K562 (cell line): ENCODE results near the gene EEF2K. TPM values are rescaled to one million over a fixed set of nuclear protein-coding genes. Genes with fewer than 3 reads are reported as not detected.

Source experiments
- ATAC-seq: fragments of 200-7000 bp; cut with Tn5 transposase; 3 replicates; pipeline ENCODE4 v1.9.1; 2020; ENCODE audit warnings: moderate library complexity
- BruUV-seq: library from RNA; stranded (reverse); fragments of 400-500 nt; replicated peaks from 2 replicates; lab custom pipeline; 2021; lab: Mats Ljungman, UMichigan
- CTCF ChIA-PET: fragments of 300-600 bp; formaldehyde crosslinking; extraction: SDS; loops from one replicate; lab custom pipeline; 2021; ENCODE audit warnings: low intra/inter-chr PET ratio; lab: Yijun Ruan, JAX
- POLR2A ChIA-PET: fragments of 300-600, 350-650 bp; sonication (Branson Sonifier 250); formaldehyde crosslinking; extraction: SDS; loops from one replicate; lab custom pipeline; 2021; ENCODE audit warnings: antibody characterized with exemption, inconsistent platforms; lab: Yijun Ruan, JAX
- DNase-seq, 4 experiments: peaks; one replicate each; pipeline versions ENCODE4 v3.0.0 to v3.0.0-alpha.2; 2011 to 2018; ENCODE audit warnings: low spot score in 3 of 4, mixed read lengths in 3 of 4; ENCODE audit errors: extremely low read depth in 1 of 4
- FAIRE-seq: peaks from 2 replicates; lab custom pipeline; 2011; peaks lifted over from hg19 to GRCh38; lab: Jason Lieb, UNC
- H2AFZ ChIP-seq: 2 replicates; pipeline ENCODE4 v1.6.0; 2011; ENCODE audit warnings: low read depth, low read length, control low read depth, inconsistent platforms
- H3K27ac ChIP-seq: fragments of 200-600 bp; 3 replicates; pipeline ENCODE4 v1.8.0; 2011; ENCODE audit warnings: low read depth, mild to moderate bottlenecking, control low read depth, inconsistent platforms, low read length, moderate library complexity, mixed read lengths; ENCODE audit errors: extremely low read depth
- H3K27me3 ChIP-seq, 2 experiments: fragments of 300-600 bp in 1 of 2; 2 replicates in 1 of 2; 3 replicates in 1 of 2; pipeline versions ENCODE4 v1.6.0 to v1.8.0; 2011; ENCODE audit warnings: inconsistent platforms in 2 of 2, low read length in 2 of 2, mild to moderate bottlenecking in 1 of 2, mixed read lengths in 1 of 2, moderate library complexity in 1 of 2; ENCODE audit not compliant: control insufficient read depth in 2 of 2, insufficient read depth in 2 of 2
- H3K36me3 ChIP-seq: fragments of 300-600 bp; 3 replicates; pipeline ENCODE4 v1.8.0; 2011; ENCODE audit warnings: mild to moderate bottlenecking, low read length, inconsistent platforms; ENCODE audit not compliant: control insufficient read depth, insufficient read depth
- H3K4me1 ChIP-seq, 2 experiments: fragments of 200-600 bp in 1 of 2; replicated peaks in 1 of 2; 2 replicates in 1 of 2; 3 replicates in 1 of 2; pipeline versions ENCODE4 v1.5.1 to v1.8.0; 2011; ENCODE audit warnings: inconsistent platforms in 2 of 2, low read length in 2 of 2, mild to moderate bottlenecking in 1 of 2, mixed read lengths in 1 of 2, moderate library complexity in 1 of 2; ENCODE audit not compliant: control insufficient read depth in 2 of 2, insufficient read depth in 2 of 2
- H3K4me2 ChIP-seq: 2 replicates; pipeline ENCODE4 v1.6.1; 2011; ENCODE audit warnings: low read length, control low read depth, inconsistent platforms, mixed read lengths; ENCODE audit not compliant: insufficient read depth
- H3K4me3 ChIP-seq: fragments of 200-600 bp; sonication (generic), shearing (Covaris generic); 2 replicates; pipeline ENCODE4 v1.5.1; 2016; ENCODE audit warnings: control low read depth, inconsistent platforms
- H3K79me2 ChIP-seq: fragments of 200-600 bp; 3 replicates; pipeline ENCODE4 v1.8.0; 2011; ENCODE audit warnings: low read length, inconsistent platforms; ENCODE audit not compliant: control insufficient read depth, insufficient read depth
- H3K9ac ChIP-seq, 2 experiments: 2 replicates each; pipeline versions ENCODE4 v1.6.0 to v1.6.1; 2011; ENCODE audit warnings: low read depth in 2 of 2, low read length in 2 of 2, control low read depth in 1 of 2, inconsistent platforms in 1 of 2, mild to moderate bottlenecking in 1 of 2, mixed read lengths in 1 of 2; ENCODE audit not compliant: insufficient read depth in 1 of 2
- H3K9me1 ChIP-seq: one replicate; pipeline ENCODE4 v1.6.0; 2011; ENCODE audit warnings: inconsistent platforms, mild to moderate bottlenecking, low read length, moderate library complexity; ENCODE audit not compliant: control insufficient read depth, insufficient read depth
- H3K9me3 ChIP-seq: replicated peaks from 2 replicates; pipeline ENCODE4 v1.5.1; 2011; ENCODE audit warnings: low read depth, low read length, inconsistent platforms; ENCODE audit not compliant: control insufficient read depth, insufficient read depth
- H4K20me1 ChIP-seq: replicated peaks from 2 replicates; pipeline ENCODE4 v1.6.1; 2011; ENCODE audit warnings: low read length, inconsistent platforms, mixed read lengths; ENCODE audit not compliant: control insufficient read depth, insufficient read depth
- EP300 ChIP-seq: IDR thresholded peaks from 2 replicates; pipeline ENCODE4 v1.6.1; 2012; ENCODE audit warnings: low read length, improper control_type of control experiment
- HDAC1 ChIP-seq, 2 experiments: fragments of 450-650 bp; IDR thresholded peaks; 2 replicates each; pipeline ENCODE4 v1.6.1; 2016 to 2017; ENCODE audit warnings: inconsistent platforms in 1 of 2, mild to moderate bottlenecking in 1 of 2, moderate library complexity in 1 of 2
- MYC ChIP-seq, 2 experiments: fragments of 250-450 bp in 1 of 2; sonication (Bioruptor Pico) in 1 of 2; IDR thresholded peaks; 2 replicates each; pipeline versions ENCODE4 v1.5.1 to v1.6.1; 2012 to 2021; ENCODE audit warnings: low read depth in 2 of 2, borderline replicate concordance in 1 of 2, improper control_type of control experiment in 1 of 2, low read length in 1 of 2, mild to moderate bottlenecking in 1 of 2, moderate library complexity in 1 of 2
- NUFIP1 ChIP-seq: fragments of 450-650 bp; IDR thresholded peaks from 2 replicates; pipeline ENCODE4 v1.6.1; 2018; ENCODE audit not compliant: partially characterized antibody
- OTX1 ChIP-seq: fragments of 450-650 bp; formaldehyde crosslinking; IDR thresholded peaks from 2 replicates; pipeline ENCODE4 v1.4.0; 2022; ENCODE audit warnings: mild to moderate bottlenecking
- RBM39 ChIP-seq: fragments of 200-400 bp; formaldehyde crosslinking; optimal IDR thresholded peaks from 2 replicates; pipeline ENCODE3; 2018; ENCODE audit warnings: low read depth, low read length
- THRAP3 ChIP-seq: fragments of 450-650 bp; IDR thresholded peaks from 2 replicates; pipeline ENCODE4 v1.6.1; 2016; ENCODE audit warnings: mild to moderate bottlenecking, inconsistent platforms, borderline replicate concordance
- WGBS: fragments of 100-300 bp; shearing (Covaris generic); methylation state at CpG from one replicate; pipeline ENCODE4 v1.1.6; 2016; ENCODE audit warnings: low coverage, mixed read lengths; ENCODE audit not compliant: insufficient coverage; ENCODE audit errors: missing lambda C conversion rate; 5-methylcytosine and 5-hydroxymethylcytosine counted together
- in situ Hi-C: fragments of 300-500 bp; cut with MboI; formaldehyde crosslinking; loops from 4 replicates; pipeline ENCODE4 v1.15.0; 2018; ENCODE audit warnings: inconsistent platforms, mixed read lengths
- intact Hi-C: fragments of 100-400 bp; cut with micrococcal nuclease; formaldehyde crosslinking; loops from 2 replicates; pipeline ENCODE4 v1.14.2; 2022
- polyA plus RNA-seq, 8 experiments: library from polyadenylated mRNA; depleted of rRNA in 4 of 8; stranded (reverse) in 5 of 8; unstranded in 3 of 8; fragments of >200 nt; fragmentation: Nextera tagmentation in 2 of 8; fragmentation: Illumina TruSeq in 1 of 8; extraction: Ambion mirVana in 2 of 8; extraction: Trizol in 1 of 8; gene quantifications; 2 replicates each; pipeline versions ENCODE4 v1.2.1 to v1.2.3, GENCODE V29; 2011 to 2014; ENCODE audit warnings: inconsistent platforms in 1 of 8, missing spikeins in 1 of 8
- total RNA-seq, 7 experiments: library from RNA; depleted of rRNA in 6 of 7; stranded (reverse); fragments of >200 nt in 6 of 7; fragmentation: Illumina TruSeq in 2 of 7; extraction: Trizol in 2 of 7; gene quantifications; 2 replicates each; pipeline versions ENCODE4 v1.2.1 to v1.2.3, GENCODE V29; 2011 to 2021; ENCODE audit warnings: low replicate concordance in 1 of 7
- TF ChIP-seq, protein P1 (sequence below): fragments of 450-650 bp; IDR thresholded peaks from 2 replicates; pipeline ENCODE4 v1.6.1; 2018; ENCODE audit warnings: mild to moderate bottlenecking, low read depth; ENCODE audit not compliant: partially characterized antibody
- TF ChIP-seq, protein P2 (sequence below), 2 experiments: fragments of 450-650 bp; IDR thresholded peaks; 2 replicates each; pipeline ENCODE4 v1.6.1; 2016; ENCODE audit warnings: mild to moderate bottlenecking in 2 of 2, borderline replicate concordance in 1 of 2, low read depth in 1 of 2, moderate library complexity in 1 of 2

EEF2K gene
- total and polyA plus RNA-seq, 9 of the 15 experiments (the other 6 are each of a cell fraction or from before 2014, with no cell fraction given) = 3.0 to 35.2 (median 12.2) TPM

DNA sequence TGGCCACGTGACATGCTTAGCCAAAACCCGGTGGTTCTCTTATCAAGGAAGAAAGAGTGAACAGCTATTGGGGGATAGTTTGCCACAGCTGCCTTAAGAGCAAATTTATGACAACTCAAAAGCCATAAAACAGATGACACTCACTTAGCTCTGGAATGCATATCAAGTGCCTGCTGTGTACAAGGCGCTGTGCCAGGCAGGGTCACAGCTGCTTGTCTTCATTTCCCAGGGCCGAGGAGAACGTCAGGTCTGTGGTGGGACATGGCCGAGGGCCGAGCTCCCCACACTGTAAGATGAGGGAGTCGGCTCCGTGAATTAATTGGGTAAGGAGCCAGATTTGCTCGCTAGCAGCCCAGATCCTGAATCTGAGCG, 14.0 kb downstream of the EEF2K start (continued):
- no peak for TF ChIP-seq EP300

DNA sequence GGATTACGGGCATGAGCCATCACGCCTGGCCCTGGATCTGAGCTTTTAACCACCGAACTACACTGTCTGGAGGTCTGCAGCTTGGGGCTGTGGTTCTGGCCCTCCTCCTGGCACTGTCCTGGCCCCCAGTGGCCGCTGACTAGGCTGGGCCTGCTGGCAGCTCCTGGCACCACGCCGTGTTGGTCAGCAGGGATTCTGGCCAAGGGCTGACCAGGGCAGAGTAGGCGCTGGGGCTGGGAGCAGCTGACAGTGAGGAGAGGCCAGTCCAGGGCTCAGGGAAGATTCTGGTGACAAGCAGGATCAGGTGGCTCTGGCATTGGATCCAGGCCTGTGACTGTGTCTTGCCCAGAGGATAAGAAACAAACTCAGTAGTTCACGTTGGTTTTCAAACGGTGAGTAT, 14.6 kb downstream of the EEF2K start:
- Histone ChIP-seq H3K4me1 (peaks cover 27 to 30% of the 10 kb centered on the region in 2 experiments), H3K4me2 (no peak overlapping the region), H2AFZ (no peak overlapping the region), H3K9ac (peak overlapping the region in 1 of 2 experiments; percentile 80; a peak in 2 of 4 replicates), H3K36me3 (peaks cover 36% of the 10 kb centered on the region; the same call in 2 of the 3 replicates), H4K20me1 (peaks cover 7% of the 10 kb centered on the region; the same call in 1 of the 2 replicates), H3K9me3 (no peaks in the 10 kb centered on the region), H3K4me3 (no peak overlapping the region), H3K27me3 (no peaks in the 10 kb centered on the region), H3K27ac (no peak overlapping the region), H3K79me2 (peaks cover 65% of the 10 kb centered on the region), H3K9me1 (no peaks in the 10 kb centered on the region)
- intact Hi-C loops = no loop called here
- ChIA-PET POLR2A (interaction anchor here (0.6 to 2.9 kb wide), 4 partner anchors 9 to 85 kb away, joined by 3 to 9 read pairs (median 4); no protein-coding TSS in a partner anchor), CTCF (no interaction called here)
- BruUV-seq = no TSS peak
- DNase-seq (no peak), ATAC-seq (no peak), FAIRE-seq (no peak)
- WGBS = 91% methylated on average over 9 of the region's 9 CpGs
- TF ChIP-seq, protein P1, sequence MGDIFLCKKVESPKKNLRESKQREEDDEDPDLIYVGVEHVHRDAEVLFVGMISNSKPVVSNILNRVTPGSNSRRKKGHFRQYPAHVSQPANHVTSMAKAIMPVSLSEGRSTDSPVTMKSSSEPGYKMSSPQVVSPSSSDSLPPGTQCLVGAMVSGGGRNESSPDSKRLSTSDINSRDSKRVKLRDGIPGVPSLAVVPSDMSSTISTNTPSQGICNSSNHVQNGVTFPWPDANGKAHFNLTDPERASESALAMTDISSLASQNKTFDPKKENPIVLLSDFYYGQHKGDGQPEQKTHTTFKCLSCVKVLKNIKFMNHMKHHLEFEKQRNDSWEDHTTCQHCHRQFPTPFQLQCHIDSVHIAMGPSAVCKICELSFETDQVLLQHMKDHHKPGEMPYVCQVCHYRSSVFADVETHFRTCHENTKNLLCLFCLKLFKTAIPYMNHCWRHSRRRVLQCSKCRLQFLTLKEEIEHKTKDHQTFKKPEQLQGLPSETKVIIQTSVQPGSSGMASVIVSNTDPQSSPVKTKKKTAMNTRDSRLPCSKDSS = no peak
- TF ChIP-seq MYC (IDR thresholded peaks at IDR 0.05; ENCODE audit: low read depth, low read length) (no peak), MYC (CRISPR knock-in tag; IDR thresholded peaks at IDR 0.05; ENCODE audit: borderline replicate concordance, low read depth) (no peak), RBM39 (no peak), HDAC1 (IDR thresholded peaks at IDR 0.05) (no peak), OTX1 (no peak), NUFIP1 (no peak), THRAP3 (no peak)
- TF ChIP-seq, protein P2, sequence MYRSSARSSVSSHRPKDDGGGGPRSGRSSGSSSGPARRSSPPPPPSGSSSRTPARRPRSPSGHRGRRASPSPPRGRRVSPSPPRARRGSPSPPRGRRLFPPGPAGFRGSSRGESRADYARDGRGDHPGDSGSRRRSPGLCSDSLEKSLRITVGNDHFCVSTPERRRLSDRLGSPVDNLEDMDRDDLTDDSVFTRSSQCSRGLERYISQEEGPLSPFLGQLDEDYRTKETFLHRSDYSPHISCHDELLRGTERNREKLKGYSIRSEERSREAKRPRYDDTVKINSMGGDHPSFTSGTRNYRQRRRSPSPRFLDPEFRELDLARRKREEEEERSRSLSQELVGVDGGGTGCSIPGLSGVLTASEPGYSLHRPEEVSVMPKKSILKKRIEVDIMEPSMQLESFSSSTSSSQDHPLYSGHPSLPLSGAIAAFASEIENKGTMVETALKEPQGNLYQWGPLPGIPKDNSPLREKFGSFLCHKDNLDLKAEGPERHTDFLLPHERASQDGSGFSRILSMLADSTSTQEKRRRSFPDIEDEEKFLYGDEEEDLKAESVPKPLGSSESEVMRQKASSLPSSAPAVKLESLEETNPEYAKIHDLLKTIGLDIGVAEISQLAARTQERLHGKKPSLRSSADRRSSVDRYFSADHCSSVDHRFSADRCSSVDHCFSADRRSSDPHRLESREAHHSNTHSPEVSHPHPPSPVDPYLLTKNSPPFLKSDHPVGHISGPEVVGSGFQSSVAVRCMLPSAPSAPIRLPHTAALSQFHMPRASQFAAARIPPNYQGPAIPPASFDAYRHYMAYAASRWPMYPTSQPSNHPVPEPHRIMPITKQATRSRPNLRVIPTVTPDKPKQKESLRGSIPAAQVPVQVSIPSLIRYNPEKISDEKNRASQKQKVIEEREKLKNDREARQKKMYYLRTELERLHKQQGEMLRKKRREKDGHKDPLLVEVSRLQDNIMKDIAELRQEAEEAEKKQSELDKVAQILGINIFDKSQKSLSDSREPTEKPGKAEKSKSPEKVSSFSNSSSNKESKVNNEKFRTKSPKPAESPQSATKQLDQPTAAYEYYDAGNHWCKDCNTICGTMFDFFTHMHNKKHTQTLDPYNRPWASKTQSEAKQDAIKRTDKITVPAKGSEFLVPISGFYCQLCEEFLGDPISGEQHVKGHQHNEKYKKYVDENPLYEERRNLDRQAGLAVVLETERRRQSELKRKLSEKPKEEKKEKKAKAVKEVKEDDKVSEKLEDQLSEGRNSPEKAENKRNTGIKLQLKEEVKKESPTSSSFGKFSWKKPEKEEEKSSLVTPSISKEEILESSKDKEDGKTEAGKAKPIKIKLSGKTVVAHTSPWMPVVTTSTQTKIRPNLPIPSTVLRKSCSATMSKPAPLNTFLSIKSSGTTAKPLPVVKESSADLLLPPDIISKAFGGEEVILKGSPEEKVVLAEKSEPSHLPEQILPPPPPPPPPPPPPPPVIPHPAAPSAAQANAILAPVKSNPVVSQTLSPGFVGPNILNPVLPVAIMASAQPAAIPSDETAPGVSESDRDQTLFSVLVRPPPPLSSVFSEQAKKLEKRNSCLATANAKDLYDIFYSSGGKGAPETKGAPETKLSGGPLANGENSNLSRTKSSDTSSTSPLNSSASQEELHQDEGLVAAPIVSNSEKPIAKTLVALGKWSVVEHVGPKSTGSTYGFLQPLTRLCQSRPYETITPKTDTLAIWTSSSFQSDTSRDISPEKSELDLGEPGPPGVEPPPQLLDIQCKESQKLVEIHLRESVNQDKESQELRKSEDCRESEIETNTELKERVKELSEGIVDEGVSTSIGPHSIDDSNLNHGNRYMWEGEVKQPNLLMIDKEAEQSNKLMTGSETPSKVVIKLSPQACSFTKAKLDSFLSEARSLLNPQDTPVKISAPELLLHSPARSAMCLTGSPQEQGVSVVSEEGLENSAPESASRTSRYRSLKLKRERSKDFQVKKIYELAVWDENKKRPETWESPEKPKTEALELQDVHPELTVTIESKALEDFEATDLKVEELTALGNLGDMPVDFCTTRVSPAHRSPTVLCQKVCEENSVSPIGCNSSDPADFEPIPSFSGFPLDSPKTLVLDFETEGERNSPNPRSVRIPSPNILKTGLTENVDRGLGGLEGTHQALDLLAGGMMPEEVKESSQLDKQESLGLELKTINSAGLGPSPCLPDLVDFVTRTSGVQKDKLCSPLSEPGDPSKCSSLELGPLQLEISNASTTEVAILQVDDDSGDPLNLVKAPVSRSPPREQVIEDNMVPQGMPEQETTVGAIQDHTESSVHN (IDR thresholded peaks at IDR 0.05; ENCODE audit: borderline replicate concordance in 1 of 2, low read depth in 1 of 2) = no peak
- in situ Hi-C loops = no loop called here
